GM23248 (cell line): Measurements from ENCODE around the gene TMEM235. TPM values are rescaled to one million over a fixed set of nuclear protein-coding genes. Genes with fewer than 3 reads are reported as not detected.

ENCODE experiments used
- DNase-seq: peaks from one replicate; pipeline ENCODE4 v3.0.0-alpha.2; 2015
- H2AFZ ChIP-seq: fragments of 200-600 bp; sonication (generic); 2 replicates; pipeline ENCODE4 v1.6.1; 2016; ENCODE audit warnings: antibody characterized with exemption
- H3F3A ChIP-seq: fragments of 200-600 bp; sonication (generic); 2 replicates; pipeline ENCODE4 v1.6.1; 2016; ENCODE audit warnings: mild to moderate bottlenecking, antibody characterized with exemption, mixed run types; ENCODE audit not compliant: insufficient read depth
- H3K27ac ChIP-seq: fragments of 200-600 bp; sonication (generic); 2 replicates; pipeline ENCODE4 v1.5.1; 2016; ENCODE audit warnings: mild to moderate bottlenecking
- H3K27me3 ChIP-seq: fragments of 200-600 bp; sonication (generic); replicated peaks from 2 replicates; pipeline ENCODE4 v1.6.1; 2016; ENCODE audit warnings: mild to moderate bottlenecking; ENCODE audit not compliant: insufficient read depth
- H3K36me3 ChIP-seq: fragments of 200-600 bp; sonication (generic); 2 replicates; pipeline ENCODE4 v1.6.1; 2016; ENCODE audit warnings: low read depth, mild to moderate bottlenecking
- H3K4me1 ChIP-seq: fragments of 200-600 bp; sonication (generic); 2 replicates; pipeline ENCODE4 v1.6.1; 2016; ENCODE audit warnings: mild to moderate bottlenecking; ENCODE audit not compliant: insufficient read depth
- H3K4me2 ChIP-seq: fragments of 200-600 bp; sonication (generic); one replicate; pipeline ENCODE4 v1.6.1; 2016; ENCODE audit warnings: mild to moderate bottlenecking; ENCODE audit not compliant: unreplicated experiment
- H3K4me3 ChIP-seq: fragments of 200-600 bp; sonication (generic); 2 replicates; pipeline ENCODE4 v1.5.1; 2016; ENCODE audit warnings: mild to moderate bottlenecking
- H3K79me2 ChIP-seq: fragments of 200-600 bp; sonication (generic); 2 replicates; pipeline ENCODE4 v1.6.1; 2016; ENCODE audit warnings: mild to moderate bottlenecking; ENCODE audit not compliant: insufficient read depth
- H3K9ac ChIP-seq: fragments of 200-600 bp; sonication (generic); 2 replicates; pipeline ENCODE4 v1.6.1; 2016; ENCODE audit warnings: mild to moderate bottlenecking
- H3K9me2 ChIP-seq: fragments of 200-600 bp; sonication (generic); 2 replicates; pipeline ENCODE4 v1.6.1; 2016; ENCODE audit warnings: mixed run types, mild to moderate bottlenecking, moderate library complexity; ENCODE audit not compliant: insufficient read depth
- H3K9me3 ChIP-seq: fragments of 200-600 bp; sonication (generic); one replicate; pipeline ENCODE4 v1.6.1; 2017; ENCODE audit warnings: low read depth
- H4K20me1 ChIP-seq: fragments of 200-600 bp; sonication (generic); 2 replicates; pipeline ENCODE4 v1.6.0; 2016; ENCODE audit not compliant: insufficient read depth
- EZH2 ChIP-seq: fragments of 200-600 bp; sonication (generic); IDR thresholded peaks from 2 replicates; pipeline ENCODE4 v1.6.1; 2018; ENCODE audit warnings: antibody characterized with exemption, mild to moderate bottlenecking; ENCODE audit not compliant: insufficient read depth, poor library complexity, severe bottlenecking
- EZH2phosphoT487 ChIP-seq: fragments of 200-600 bp; sonication (generic); IDR thresholded peaks from 2 replicates; pipeline ENCODE4 v1.6.1; 2018; ENCODE audit warnings: antibody characterized with exemption, moderate library complexity, mild to moderate bottlenecking, low read depth; ENCODE audit not compliant: insufficient read depth
- WGBS, 2 experiments: methylation state at CpG; one replicate each; pipeline ENCODE4 v1.1.6; 2015 to 2017; ENCODE audit warnings: low lambda C conversion rate in 2 of 2, low coverage in 1 of 2; ENCODE audit errors: missing lambda C conversion rate in 2 of 2; 5-methylcytosine and 5-hydroxymethylcytosine counted together
- in situ Hi-C: fragments of 300-500 bp; cut with MboI; formaldehyde crosslinking; loops from 2 replicates; pipeline ENCODE4 v1.15.0; 2020
- polyA plus RNA-seq: library from polyadenylated mRNA; unstranded; fragments of >200 nt; fragmentation: Nextera tagmentation; extraction: Ambion mirVana; gene quantifications from 2 replicates; pipeline ENCODE4 v1.2.1, GENCODE V29; 2016
- total RNA-seq: library from RNA; depleted of rRNA; stranded (reverse); fragments of >200 nt; shearing (Covaris generic); gene quantifications from 2 replicates; pipeline ENCODE4 v1.2.3, GENCODE V29; 2014

TMEM235 gene
- total and polyA plus RNA-seq, 2 experiments from 2014 or later: not detected

GRCh38 chr17:78275355-78275754, 43.9 kb downstream of the TMEM235 start:
- no peaks in the 10 kb centered on the region for H3K9me2 ChIP-seq
- no peak overlapping the region for H2AFZ ChIP-seq
- no peaks in the 10 kb centered on the region for H3K9me3 ChIP-seq
- no peaks in the 10 kb centered on the region for H3F3A ChIP-seq
- 68% methylated on average over 5 of the region's 5 CpGs for WGBS, 2 experiments
- no peak overlapping the region for H3K4me2 ChIP-seq
- DNase-seq: no peak
- H3K4me3 ChIP-seq: no peak overlapping the region
- no peak overlapping the region for H3K9ac ChIP-seq
- TF ChIP-seq EZH2: no peak
- no peak for TF ChIP-seq EZH2phosphoT487
- no peaks in the 10 kb centered on the region for H3K36me3 ChIP-seq
- no peak overlapping the region for H3K27ac ChIP-seq
- no peaks in the 10 kb centered on the region for H3K79me2 ChIP-seq
- no peaks in the 10 kb centered on the region for H4K20me1 ChIP-seq
- no peaks in the 10 kb centered on the region for H3K4me1 ChIP-seq
- in situ Hi-C loops: no loop called here
- H3K27me3 ChIP-seq: peaks cover 10% of the 10 kb centered on the region

GRCh38 chr17:78276098-78276887, 44.9 kb downstream of the TMEM235 start:
- Histone ChIP-seq H3K36me3 (no peaks in the 10 kb centered on the region), H4K20me1 (no peaks in the 10 kb centered on the region), H2AFZ (no peak overlapping the region), H3K9me2 (no peaks in the 10 kb centered on the region), H3K4me1 (no peaks in the 10 kb centered on the region), H3F3A (no peaks in the 10 kb centered on the region), H3K4me3 (no peak overlapping the region), H3K9me3 (no peaks in the 10 kb centered on the region), H3K9ac (no peak overlapping the region), H3K79me2 (no peaks in the 10 kb centered on the region), H3K4me2 (no peak overlapping the region), H3K27me3 (peaks cover under 1% of the 10 kb centered on the region; the same call in 1 of the 2 replicates), H3K27ac (no peak overlapping the region)
- in situ Hi-C loops: no loop called here
- WGBS, 2 experiments: 75 to 76% methylated on average over 15 of the region's 15 CpGs
- DNase-seq: no peak
- TF ChIP-seq EZH2phosphoT487 (no peak), EZH2 (no peak)

- Histone ChIP-seq H3K36me3 (no peaks in the 10 kb centered on the region), H3K4me3 (no peak overlapping the region), H3K4me1 (no peaks in the 10 kb centered on the region), H3K9ac (no peak overlapping the region), H3K27me3 (no peaks in the 10 kb centered on the region), H3F3A (no peaks in the 10 kb centered on the region), H3K79me2 (no peaks in the 10 kb centered on the region), H3K9me3 (no peaks in the 10 kb centered on the region), H3K9me2 (no peaks in the 10 kb centered on the region), H4K20me1 (no peaks in the 10 kb centered on the region), H3K27ac (no peak overlapping the region), H3K4me2 (no peak overlapping the region), H2AFZ (no peak overlapping the region)
- 71 to 92% methylated on average over 9 to 11 of the region's 11 CpGs for WGBS, 2 experiments
- DNase-seq: no peak
- no peak for TF ChIP-seq EZH2
- no peak for TF ChIP-seq EZH2phosphoT487
- in situ Hi-C loops: no loop called here
These were observed 46.8 kb downstream of the TMEM235 start for GRCh38 chr17:78278139-78278741.

- Histone ChIP-seq H3K4me3 (no peak overlapping the region), H3K36me3 (no peaks in the 10 kb centered on the region), H3K79me2 (no peaks in the 10 kb centered on the region), H3K27me3 (no peaks in the 10 kb centered on the region), H3K9me2 (no peaks in the 10 kb centered on the region), H3K9me3 (no peaks in the 10 kb centered on the region), H3K27ac (no peak overlapping the region), H2AFZ (no peak overlapping the region), H3K9ac (no peak overlapping the region), H3K4me2 (no peak overlapping the region), H3K4me1 (no peaks in the 10 kb centered on the region; the same call in 1 of the 2 replicates), H3F3A (no peaks in the 10 kb centered on the region), H4K20me1 (no peaks in the 10 kb centered on the region)
- in situ Hi-C loops: no loop called here
- 77 to 79% methylated on average over 5 of the region's 5 CpGs for WGBS, 2 experiments
- no peak for DNase-seq
- TF ChIP-seq EZH2 (no peak), EZH2phosphoT487 (no peak)
These were observed 48.0 kb downstream of the TMEM235 start for GRCh38 chr17:78279360-78279990.
